HepG2 (cell line): Measurements from ENCODE around the gene SLC23A2.

Experiments used
- FOXJ3 ChIP-seq: sonication (generic); formaldehyde crosslinking; IDR thresholded peaks from 2 replicates; pipeline ENCODE4 v1.4.0; 2020; ENCODE audit warnings: missing genetic modification reagents, mild to moderate bottlenecking, borderline replicate concordance
- SMAD1 ChIP-seq: sonication (generic); formaldehyde crosslinking; IDR thresholded peaks from 2 replicates; pipeline ENCODE4 v1.4.0; 2020; ENCODE audit warnings: missing genetic modification reagents, low read depth, mild to moderate bottlenecking, borderline replicate concordance
- ZFP90 ChIP-seq: sonication (generic); formaldehyde crosslinking; IDR thresholded peaks from 2 replicates; pipeline ENCODE4 v1.8.0; 2022; ENCODE audit warnings: missing genetic modification reagents, mild to moderate bottlenecking, inconsistent platforms, borderline replicate concordance
- TF ChIP-seq, protein P1 (sequence below): sonication (generic); formaldehyde crosslinking; IDR thresholded peaks from 2 replicates; pipeline ENCODE4 v1.5.0; 2020; ENCODE audit warnings: mild to moderate bottlenecking, missing genetic modification reagents, moderate library complexity

DNA sequence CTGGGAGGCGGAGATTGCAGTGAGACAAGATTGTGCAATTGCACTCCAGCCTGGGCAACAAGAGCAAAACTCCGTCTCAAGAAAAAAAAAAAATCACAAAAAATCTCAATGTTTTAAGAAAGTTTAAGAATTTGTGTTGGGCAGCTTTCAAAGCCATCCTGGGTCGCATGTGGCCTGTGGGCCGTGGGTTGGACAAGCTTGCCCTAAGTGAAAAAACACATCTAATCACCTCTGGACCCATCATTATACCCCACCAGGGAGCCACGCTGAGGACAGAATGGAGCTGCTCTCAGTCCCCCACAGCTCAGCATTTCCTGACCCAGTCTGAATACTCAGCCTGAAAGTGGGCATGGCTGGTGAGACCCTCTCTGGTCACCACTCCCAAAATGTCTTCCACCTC is 150.3 kb downstream of the SLC23A2 start:
- TF ChIP-seq SMAD1 (CRISPR knock-in tag) (no peak), ZFP90 (CRISPR knock-in tag) (no peak), FOXJ3 (CRISPR knock-in tag) (no peak)
- TF ChIP-seq, protein P1, sequence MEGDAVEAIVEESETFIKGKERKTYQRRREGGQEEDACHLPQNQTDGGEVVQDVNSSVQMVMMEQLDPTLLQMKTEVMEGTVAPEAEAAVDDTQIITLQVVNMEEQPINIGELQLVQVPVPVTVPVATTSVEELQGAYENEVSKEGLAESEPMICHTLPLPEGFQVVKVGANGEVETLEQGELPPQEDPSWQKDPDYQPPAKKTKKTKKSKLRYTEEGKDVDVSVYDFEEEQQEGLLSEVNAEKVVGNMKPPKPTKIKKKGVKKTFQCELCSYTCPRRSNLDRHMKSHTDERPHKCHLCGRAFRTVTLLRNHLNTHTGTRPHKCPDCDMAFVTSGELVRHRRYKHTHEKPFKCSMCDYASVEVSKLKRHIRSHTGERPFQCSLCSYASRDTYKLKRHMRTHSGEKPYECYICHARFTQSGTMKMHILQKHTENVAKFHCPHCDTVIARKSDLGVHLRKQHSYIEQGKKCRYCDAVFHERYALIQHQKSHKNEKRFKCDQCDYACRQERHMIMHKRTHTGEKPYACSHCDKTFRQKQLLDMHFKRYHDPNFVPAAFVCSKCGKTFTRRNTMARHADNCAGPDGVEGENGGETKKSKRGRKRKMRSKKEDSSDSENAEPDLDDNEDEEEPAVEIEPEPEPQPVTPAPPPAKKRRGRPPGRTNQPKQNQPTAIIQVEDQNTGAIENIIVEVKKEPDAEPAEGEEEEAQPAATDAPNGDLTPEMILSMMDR (CRISPR knock-in tag), result no peak
